Tibial nerve (tissue), 4 donors: Measurements from ENCODE around the gene GOLGA7B. TPM values are rescaled to one million over a fixed set of nuclear protein-coding genes. Genes with fewer than 3 reads are reported as not detected.

Experiments
- DNase-seq, 2 donors: peaks; one replicate each; pipeline ENCODE4 v3.0.0-alpha.2; 2019; ENCODE audit warnings: low spot score in 2 of 2
- H3K27ac ChIP-seq, 4 donors: fragments of 200-600 bp; sonication (generic) in 3 of 4; one replicate each; pipeline ENCODE4 v1.5.1; 2017 to 2019; ENCODE audit warnings: mild to moderate bottlenecking in 1 of 4
- H3K27me3 ChIP-seq, 2 donors: fragments of 200-600 bp; sonication (generic) in 1 of 2; one replicate each; pipeline versions ENCODE4 v1.5.1 to v1.6.0; 2017 to 2019
- H3K36me3 ChIP-seq, 3 donors: fragments of 200-600 bp; sonication (generic); one replicate each; pipeline ENCODE4 v1.5.1; 2018 to 2019
- H3K4me1 ChIP-seq, 4 donors: fragments of 200-600 bp; sonication (generic) in 3 of 4; one replicate each; pipeline ENCODE4 v1.5.1; 2017 to 2019
- H3K4me3 ChIP-seq, 4 donors: fragments of 200-600 bp; sonication (generic) in 3 of 4; one replicate each; pipeline ENCODE4 v1.5.1; 2017 to 2019; ENCODE audit warnings: mild to moderate bottlenecking in 1 of 4, moderate library complexity in 1 of 4
- H3K9me3 ChIP-seq, 4 donors: fragments of 200-600 bp; sonication (generic) in 3 of 4; one replicate each; pipeline ENCODE4 v1.5.1; 2017 to 2019
- CTCF ChIP-seq, 5 experiments: fragments of 200-600 bp in 3 of 5; fragments of 450-650 bp in 2 of 5; sonication (generic) in 3 of 5; IDR thresholded peaks; one replicate each; pipeline ENCODE4 v1.5.1; 2016 to 2019; ENCODE audit warnings: antibody characterized with exemption in 5 of 5, mild to moderate bottlenecking in 3 of 5, moderate library complexity in 2 of 5
- EP300 ChIP-seq, 2 donors: sonication (generic); formaldehyde crosslinking; IDR thresholded peaks; one replicate each; pipeline ENCODE4 v1.6.1; 2017; ENCODE audit warnings: antibody characterized with exemption in 2 of 2, mild to moderate bottlenecking in 1 of 2
- POLR2A ChIP-seq, 2 donors: fragments of 450-650 bp; IDR thresholded peaks; one replicate each; pipeline ENCODE4 v1.6.1; 2017; ENCODE audit warnings: antibody characterized with exemption in 2 of 2, mild to moderate bottlenecking in 2 of 2, moderate library complexity in 2 of 2
- WGBS, 2 donors: methylation state at CpG; one replicate each; pipeline ENCODE4 v1.1.5; 2018; 5-methylcytosine and 5-hydroxymethylcytosine counted together
- total RNA-seq, 4 donors: library from RNA; depleted of rRNA; stranded (reverse); fragments of >200 nt; gene quantifications; one replicate each; pipeline ENCODE4 v1.1.0, GENCODE V29; 2016

Gene GOLGA7B
- total RNA-seq, 4 donors from 2014 or later, result 0.90 to 6.3 (median 4.8) TPM

- H3K27me3 ChIP-seq, result no peaks in the 10 kb centered on the region
- 73 to 82% methylated on average over 1 of the region's 1 CpG for WGBS, 2 donors
These were observed 8.4 kb downstream of the GOLGA7B start for GRCh38 chr10:97858001-97858439.

DNA sequence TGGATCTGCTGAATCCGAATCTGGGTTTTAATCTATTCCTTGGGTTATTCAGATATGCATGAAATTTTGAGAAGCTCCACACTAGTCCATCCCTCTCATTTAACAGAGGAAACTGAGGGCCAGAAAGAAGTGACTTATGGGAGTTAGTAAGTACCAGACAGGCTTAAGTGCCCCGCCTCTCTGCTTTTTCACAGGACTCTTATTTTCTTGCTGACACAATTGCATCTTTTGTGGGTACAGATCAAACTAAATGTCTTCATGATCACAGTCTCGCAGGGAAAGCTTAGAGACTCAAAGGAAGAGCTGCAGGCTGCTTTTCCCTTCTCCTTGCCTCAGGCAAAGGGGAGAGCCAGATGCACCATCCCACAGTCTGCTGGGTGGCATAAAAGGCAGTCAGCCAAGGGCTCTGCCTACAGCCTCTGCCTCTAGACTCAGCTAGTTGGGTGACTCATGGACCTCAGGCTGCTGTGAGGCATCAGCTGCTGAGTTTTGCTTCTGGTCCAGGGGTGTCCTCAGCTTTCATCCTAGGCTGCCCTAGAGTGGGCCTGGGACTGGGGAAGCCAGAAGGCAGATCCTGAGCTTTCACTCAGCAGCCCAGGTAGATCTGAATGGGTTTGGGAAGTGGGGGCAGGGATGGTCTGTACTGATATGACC lies 11.6 kb downstream of the GOLGA7B start:
- Histone ChIP-seq H3K4me1 (peaks cover 0 to 5% (median 0%) of the 10 kb centered on the region in 4 donors), H3K27ac (no peak overlapping the region), H3K27me3 (no peaks in the 10 kb centered on the region), H3K9me3 (no peaks in the 10 kb centered on the region), H3K36me3 (no peaks in the 10 kb centered on the region), H3K4me3 (no peak overlapping the region)
- 41 to 61% methylated on average over 3 of the region's 3 CpGs for WGBS, 2 donors
- no peak for TF ChIP-seq EP300 (IDR thresholded peaks at IDR 0.05)
- no peak for TF ChIP-seq CTCF (IDR thresholded peaks at IDR 0.05)
- no peak for TF ChIP-seq POLR2A (IDR thresholded peaks at IDR 0.05)
- DNase-seq, result no peak

More at GRCh38 chr10:97858001-97858439, 8.4 kb downstream of the GOLGA7B start:
- H3K4me1 ChIP-seq, result peaks cover 0 to 5% (median 0%) of the 10 kb centered on the region in 4 donors
- no peak overlapping the region for H3K27ac ChIP-seq
- DNase-seq, result no peak
- H3K9me3 ChIP-seq, result no peaks in the 10 kb centered on the region
- no peaks in the 10 kb centered on the region for H3K36me3 ChIP-seq
- TF ChIP-seq EP300 (IDR thresholded peaks at IDR 0.05) (no peak), CTCF (IDR thresholded peaks at IDR 0.05) (no peak)
- no peak overlapping the region for H3K4me3 ChIP-seq

DNA sequence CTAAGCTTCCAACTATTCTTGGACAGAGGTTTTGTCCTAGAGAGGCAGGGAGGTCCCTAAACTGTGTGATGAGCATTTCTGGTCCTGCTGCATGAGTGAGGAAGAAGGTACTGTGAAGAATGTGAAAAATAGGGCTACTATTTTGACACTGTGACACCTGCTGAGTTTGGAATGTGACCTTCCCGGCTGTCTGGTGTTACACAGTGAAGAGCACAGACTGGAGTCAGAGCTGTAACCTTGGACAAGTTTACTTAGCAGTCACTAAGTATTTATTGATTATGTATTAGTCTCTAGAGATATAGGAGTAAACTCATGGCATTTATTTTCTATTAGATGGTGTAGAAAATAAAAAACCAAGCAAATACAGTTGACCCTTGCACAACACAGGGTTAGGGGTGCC lies 12.3 kb downstream of the GOLGA7B start:
- Histone ChIP-seq H3K4me1 (peaks cover 0 to 5% (median 0%) of the 10 kb centered on the region in 4 donors), H3K27ac (no peak overlapping the region), H3K27me3 (no peaks in the 10 kb centered on the region), H3K36me3 (no peaks in the 10 kb centered on the region), H3K9me3 (no peaks in the 10 kb centered on the region), H3K4me3 (no peak overlapping the region)
- DNase-seq, result no peak
- WGBS, 2 donors, result 4 to 17% methylated on average over 1 of the region's 1 CpG
- TF ChIP-seq CTCF (IDR thresholded peaks at IDR 0.05) (no peak), EP300 (IDR thresholded peaks at IDR 0.05) (no peak), POLR2A (IDR thresholded peaks at IDR 0.05) (no peak)

- no peak overlapping the region for H3K4me3 ChIP-seq
- H3K4me1 ChIP-seq, result peaks cover 0 to 7% (median under 1%) of the 10 kb centered on the region in 4 donors
- no peak overlapping the region for H3K27ac ChIP-seq
- no peaks in the 10 kb centered on the region for H3K9me3 ChIP-seq
- 88% methylated on average over 11 of the region's 11 CpGs for WGBS, 2 donors
- no peaks in the 10 kb centered on the region for H3K36me3 ChIP-seq
- no peaks in the 10 kb centered on the region for H3K27me3 ChIP-seq
- no peak for TF ChIP-seq POLR2A (IDR thresholded peaks at IDR 0.05)
- TF ChIP-seq CTCF (IDR thresholded peaks at IDR 0.05), result no peak
- no peak for TF ChIP-seq EP300 (IDR thresholded peaks at IDR 0.05)
- no peak for DNase-seq
These were observed 14.2 kb downstream of the GOLGA7B start for GRCh38 chr10:97863808-97864207.

DNA sequence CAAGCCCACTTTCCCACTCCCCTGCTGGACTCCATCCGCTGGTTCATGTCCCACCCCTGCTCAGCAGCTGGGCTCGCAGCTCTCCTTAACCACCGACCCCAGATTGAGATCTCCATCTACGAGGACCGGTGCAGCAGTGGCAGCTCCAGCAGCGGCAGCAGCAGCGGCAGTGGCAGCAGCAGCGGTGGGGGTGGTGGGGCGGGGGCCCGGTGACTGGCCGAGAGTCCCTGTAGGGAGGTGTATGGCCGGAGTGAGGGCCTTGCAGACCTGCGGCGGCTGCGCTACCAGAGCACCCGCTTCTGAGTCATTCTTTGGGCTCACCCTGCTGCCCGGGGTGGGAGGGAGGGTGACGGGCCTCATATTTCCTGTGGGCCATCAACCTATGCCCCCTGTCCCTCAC lies 15.8 kb downstream of the GOLGA7B start:
- Histone ChIP-seq H3K9me3 (no peaks in the 10 kb centered on the region), H3K4me3 (no peak overlapping the region), H3K27me3 (no peaks in the 10 kb centered on the region), H3K36me3 (no peaks in the 10 kb centered on the region), H3K27ac (no peak overlapping the region), H3K4me1 (peaks cover 3 to 18% (median 6%) of the 10 kb centered on the region in 4 donors)
- no peak for TF ChIP-seq EP300 (IDR thresholded peaks at IDR 0.05)
- TF ChIP-seq POLR2A (IDR thresholded peaks at IDR 0.05), result no peak
- 51 to 71% methylated on average over 9 to 17 of the region's 18 CpGs for WGBS, 2 donors
- DNase-seq, result no peak
